H1 (cell line): ENCODE data around the gene PFKM. TPM values are rescaled to one million over a fixed set of nuclear protein-coding genes. Genes with fewer than 3 reads are reported as not detected.

ENCODE experiments used
- CTCF ChIA-PET: fragments of 300-600 bp; sonication (Branson Sonifier 250); formaldehyde crosslinking; loops from one replicate; lab custom pipeline; 2021; ENCODE audit not compliant: partially characterized antibody; lab: Charles Lee
- POLR2A ChIA-PET: fragments of 300-600 bp; sonication (Branson Sonifier 250); formaldehyde crosslinking; loops from one replicate; lab custom pipeline; 2021; ENCODE audit warnings: inconsistent platforms; ENCODE audit not compliant: partially characterized antibody; lab: Charles Lee
- DNase-seq, 2 experiments: peaks; one replicate each; pipeline versions ENCODE4 v3.0.0 to v3.0.0-alpha.2; 2010 to 2022; ENCODE audit warnings: low spot score in 2 of 2, low read depth in 1 of 2, mixed read lengths in 1 of 2
- FAIRE-seq: peaks from 2 replicates; lab custom pipeline; 2011; peaks lifted over from hg19 to GRCh38; lab: Jason Lieb, UNC
- H2AFZ ChIP-seq: 2 replicates; pipeline ENCODE4 v1.8.1; 2012; ENCODE audit warnings: low read length, inconsistent platforms
- H2AK5ac ChIP-seq: 2 replicates; pipeline ENCODE4 v1.6.1; 2013; ENCODE audit warnings: low read depth, low read length
- H2BK120ac ChIP-seq: replicated peaks from 2 replicates; pipeline ENCODE3; 2013; ENCODE audit warnings: low read depth, low read length, inconsistent platforms
- H2BK12ac ChIP-seq: 2 replicates; pipeline ENCODE4 v1.6.1; 2013; ENCODE audit warnings: low read depth, low read length
- H2BK15ac ChIP-seq: 2 replicates; pipeline ENCODE4 v1.6.1; 2013; ENCODE audit warnings: low read length
- H2BK20ac ChIP-seq: 2 replicates; pipeline ENCODE4 v1.6.1; 2013; ENCODE audit warnings: low read length
- H2BK5ac ChIP-seq: 2 replicates; pipeline ENCODE4 v1.6.1; 2013; ENCODE audit warnings: low read depth, low read length
- H3K14ac ChIP-seq: 2 replicates; pipeline ENCODE4 v1.6.1; 2013; ENCODE audit warnings: inconsistent platforms; ENCODE audit not compliant: insufficient read length
- H3K18ac ChIP-seq: 2 replicates; pipeline ENCODE4 v1.6.1; 2013; ENCODE audit warnings: low read length; ENCODE audit errors: extremely low read depth
- H3K23ac ChIP-seq: 2 replicates; pipeline ENCODE4 v1.6.1; 2013; ENCODE audit warnings: inconsistent platforms; ENCODE audit not compliant: insufficient read length
- H3K23me2 ChIP-seq: 2 replicates; pipeline ENCODE4 v1.6.1; 2013; ENCODE audit warnings: low read depth, low read length
- H3K27ac ChIP-seq: 2 replicates; pipeline ENCODE4 v1.6.1; 2011; ENCODE audit warnings: low read depth, low read length, inconsistent platforms
- H3K27me3 ChIP-seq, 4 experiments: replicated peaks in 1 of 4; 1 replicate in 1 of 4; 2 replicates in 3 of 4; pipeline versions ENCODE4 v1.6.1 to v1.8.1; 2011 to 2013; ENCODE audit warnings: low read length in 3 of 4, mild to moderate bottlenecking in 3 of 4, inconsistent platforms in 2 of 4, mixed read lengths in 2 of 4, moderate library complexity in 1 of 4; ENCODE audit not compliant: control insufficient read depth in 3 of 4, insufficient read depth in 3 of 4; ENCODE audit errors: extremely low read depth in 1 of 4
- H3K36me3 ChIP-seq, 4 experiments: 2 replicates each; pipeline versions ENCODE4 v1.6.1 to v1.8.1; 2011 to 2013; ENCODE audit warnings: mild to moderate bottlenecking in 4 of 4, low read length in 3 of 4, moderate library complexity in 2 of 4, control low read depth in 1 of 4, inconsistent platforms in 1 of 4; ENCODE audit not compliant: insufficient read depth in 4 of 4, control insufficient read depth in 2 of 4
- H3K4ac ChIP-seq: replicated peaks from 2 replicates; pipeline ENCODE3; 2013; ENCODE audit warnings: low read length, low read depth, mixed read lengths, inconsistent platforms; ENCODE audit not compliant: insufficient read length
- H3K4me1 ChIP-seq, 4 experiments: replicated peaks in 1 of 4; 1 replicate in 1 of 4; 2 replicates in 3 of 4; pipeline versions ENCODE4 v1.6.1 to v1.8.1; 2011 to 2013; ENCODE audit warnings: low read length in 3 of 4, inconsistent platforms in 2 of 4, mixed read lengths in 1 of 4; ENCODE audit not compliant: insufficient read depth in 4 of 4, control insufficient read depth in 3 of 4
- H3K4me2 ChIP-seq, 2 experiments: 2 replicates each; pipeline versions ENCODE4 v1.6.1 to v1.8.1; 2011 to 2013; ENCODE audit warnings: low read depth in 2 of 2, low read length in 2 of 2, control low read depth in 1 of 2, inconsistent platforms in 1 of 2, mild to moderate bottlenecking in 1 of 2; ENCODE audit not compliant: insufficient read depth in 1 of 2
- H3K4me3 ChIP-seq, 4 experiments: fragments of 200-600, 300-600 bp in 1 of 4; sonication (generic), shearing (Covaris generic), sonication (Bioruptor Twin) in 1 of 4; 2 replicates each; pipeline versions ENCODE4 v1.5.1 to v1.8.1; 2011 to 2016; ENCODE audit warnings: low read length in 4 of 4, low read depth in 3 of 4, control low read depth in 2 of 4, inconsistent platforms in 2 of 4, mild to moderate bottlenecking in 2 of 4, mixed read lengths in 1 of 4, moderate library complexity in 1 of 4; ENCODE audit not compliant: insufficient read depth in 2 of 4; ENCODE audit errors: extremely low read depth in 1 of 4
- H3K56ac ChIP-seq: replicated peaks from 2 replicates; pipeline ENCODE3; 2013; ENCODE audit warnings: low read depth, mild to moderate bottlenecking, mixed read lengths, low read length, inconsistent platforms; ENCODE audit not compliant: insufficient read length
- H3K79me1 ChIP-seq: 2 replicates; pipeline ENCODE4 v1.6.1; 2013; ENCODE audit warnings: low read depth, low read length, control low read depth
- H3K79me2 ChIP-seq, 2 experiments: 2 replicates each; pipeline versions ENCODE4 v1.6.1 to v1.8.1; 2012 to 2013; ENCODE audit warnings: low read length in 2 of 2, mild to moderate bottlenecking in 2 of 2, inconsistent platforms in 1 of 2; ENCODE audit not compliant: insufficient read depth in 2 of 2, control insufficient read depth in 1 of 2
- H3K9ac ChIP-seq, 4 experiments: replicated peaks in 1 of 4; 1 replicate in 1 of 4; 2 replicates in 3 of 4; pipeline versions ENCODE4 v1.6.1 to v1.8.1; 2011 to 2013; ENCODE audit warnings: low read depth in 3 of 4, low read length in 3 of 4, control low read depth in 2 of 4, mild to moderate bottlenecking in 2 of 4, moderate library complexity in 2 of 4, inconsistent platforms in 1 of 4; ENCODE audit errors: extremely low read depth in 1 of 4
- H3K9me3 ChIP-seq, 2 experiments: 2 replicates each; pipeline versions ENCODE4 v1.6.1 to v1.8.1; 2012 to 2013; ENCODE audit warnings: mild to moderate bottlenecking in 2 of 2, moderate library complexity in 2 of 2, control low read depth in 1 of 2, inconsistent platforms in 1 of 2, low read depth in 1 of 2, low read length in 1 of 2, mixed read lengths in 1 of 2; ENCODE audit not compliant: insufficient read depth in 2 of 2
- H4K20me1 ChIP-seq, 2 experiments: replicated peaks in 1 of 2; 2 replicates each; pipeline versions ENCODE3 to v1.8.1; 2011 to 2013; ENCODE audit warnings: inconsistent platforms in 2 of 2, low read length in 2 of 2, mild to moderate bottlenecking in 1 of 2; ENCODE audit not compliant: insufficient read depth in 2 of 2, control insufficient read depth in 1 of 2
- H4K5ac ChIP-seq: 2 replicates; pipeline ENCODE4 v1.6.1; 2013; ENCODE audit warnings: low read length, low read depth, mixed read lengths, inconsistent platforms; ENCODE audit not compliant: insufficient read length
- H4K8ac ChIP-seq: 2 replicates; pipeline ENCODE4 v1.8.0; 2013; ENCODE audit warnings: mild to moderate bottlenecking, moderate library complexity, low read length, inconsistent platforms; ENCODE audit not compliant: insufficient read depth; ENCODE audit errors: extremely low read depth
- H4K91ac ChIP-seq: replicated peaks from 2 replicates; pipeline ENCODE3; 2013; ENCODE audit warnings: low read length, mixed read lengths, inconsistent platforms; ENCODE audit not compliant: insufficient read length
- ASH2L ChIP-seq: fragments of 200-600, 300-600 bp; sonication (generic); IDR thresholded peaks from one replicate; pipeline ENCODE4 v1.7.1; 2017; ENCODE audit warnings: low read length
- BACH1 ChIP-seq: IDR thresholded peaks from 2 replicates; pipeline ENCODE4 v1.6.1; 2012; ENCODE audit warnings: low read length, improper control_type of control experiment
- BCL11A ChIP-seq, 2 experiments: IDR thresholded peaks; one replicate each; pipeline ENCODE4 v1.6.1; 2011; ENCODE audit warnings: low read depth in 2 of 2, low read length in 2 of 2, mild to moderate bottlenecking in 2 of 2
- CBX8 ChIP-seq: fragments of 300-800, 300-1000 bp; sonication (generic); IDR thresholded peaks from 2 replicates; pipeline ENCODE4 v1.7.1; 2016; ENCODE audit warnings: low read depth, low read length, borderline replicate concordance
- CHD1 ChIP-seq: IDR thresholded peaks from 2 replicates; pipeline ENCODE4 v1.6.1; 2012; ENCODE audit warnings: low read depth, low read length, improper control_type of control experiment
- GTF2F1 ChIP-seq: IDR thresholded peaks from 2 replicates; pipeline ENCODE4 v1.6.1; 2012; ENCODE audit warnings: low read depth, low read length, improper control_type of control experiment, borderline replicate concordance
- POU5F1 ChIP-seq: IDR thresholded peaks from 2 replicates; pipeline ENCODE4 v1.6.1; 2011; ENCODE audit warnings: low read depth, mild to moderate bottlenecking, low read length, moderate library complexity
- RXRA ChIP-seq: IDR thresholded peaks from 2 replicates; pipeline ENCODE4 v1.6.1; 2011; ENCODE audit warnings: low read depth, mild to moderate bottlenecking, low read length, moderate library complexity; ENCODE audit not compliant: insufficient read depth
- SIRT6 ChIP-seq: IDR thresholded peaks from one replicate; pipeline ENCODE4 v1.7.1; 2012; ENCODE audit warnings: low read length, inconsistent platforms
- SP4 ChIP-seq: IDR thresholded peaks from 2 replicates; pipeline ENCODE4 v1.6.1; 2012; ENCODE audit warnings: low read length, inconsistent platforms
- TBP ChIP-seq: IDR thresholded peaks from 2 replicates; pipeline ENCODE4 v1.6.1; 2011; ENCODE audit warnings: low read depth, low read length, improper control_type of control experiment
- YY1 ChIP-seq: IDR thresholded peaks from 2 replicates; pipeline ENCODE4 v1.6.1; 2011; ENCODE audit warnings: low read depth, mild to moderate bottlenecking, low read length
- WGBS, 2 experiments: shearing (Covaris generic) in 1 of 2; methylation state at CpG; one replicate each; pipeline versions ENCODE4 v1.1.6 to v1.1.7; 2013 to 2015; ENCODE audit warnings: low lambda C conversion rate in 2 of 2, mixed read lengths in 2 of 2, inconsistent platforms in 1 of 2, low coverage in 1 of 2, missing lambda C conversion rate in 1 of 2; ENCODE audit not compliant: insufficient replicate concordance in 2 of 2, insufficient coverage in 1 of 2, insufficient read length in 1 of 2; ENCODE audit errors: extremely low coverage in 1 of 2, missing lambda C conversion rate in 1 of 2; 5-methylcytosine and 5-hydroxymethylcytosine counted together
- polyA plus RNA-seq, 7 experiments: library from polyadenylated mRNA; depleted of rRNA in 3 of 7; stranded (reverse) in 5 of 7; unstranded in 2 of 7; fragments of >200 nt in 5 of 7; fragments of 200-250 nt in 2 of 7; gene quantifications; 1 replicate in 5 of 7; 2 replicates in 1 of 7; 4 replicates in 1 of 7; pipeline versions ENCODE4 v1.2.1 to v1.2.3, GENCODE V29; 2011 to 2013; ENCODE audit warnings: missing spikeins in 2 of 7, mixed read lengths in 2 of 7
- total RNA-seq: library from RNA; stranded (reverse); fragmentation: NEBNext Ultra II Directional; extraction: Animal tissue kit (Norgen Biotek cat#: 25700); gene quantifications from 2 replicates; pipeline ENCODE4 v1.2.1, GENCODE V29; 2021
- TF ChIP-seq, protein P1 (sequence below): IDR thresholded peaks from 2 replicates; pipeline ENCODE4 v1.6.1; 2012; ENCODE audit warnings: inconsistent platforms
- TF ChIP-seq, protein P2 (sequence below): IDR thresholded peaks from 2 replicates; pipeline ENCODE4 v1.6.1; 2011; ENCODE audit warnings: low read depth, mild to moderate bottlenecking, low read length; ENCODE audit not compliant: insufficient read depth

Gene PFKM
- total and polyA plus RNA-seq, 2 of the 8 experiments (the other 6 are each of a cell fraction or from before 2014, with no cell fraction given) = 62.6 to 106 TPM

DNA sequence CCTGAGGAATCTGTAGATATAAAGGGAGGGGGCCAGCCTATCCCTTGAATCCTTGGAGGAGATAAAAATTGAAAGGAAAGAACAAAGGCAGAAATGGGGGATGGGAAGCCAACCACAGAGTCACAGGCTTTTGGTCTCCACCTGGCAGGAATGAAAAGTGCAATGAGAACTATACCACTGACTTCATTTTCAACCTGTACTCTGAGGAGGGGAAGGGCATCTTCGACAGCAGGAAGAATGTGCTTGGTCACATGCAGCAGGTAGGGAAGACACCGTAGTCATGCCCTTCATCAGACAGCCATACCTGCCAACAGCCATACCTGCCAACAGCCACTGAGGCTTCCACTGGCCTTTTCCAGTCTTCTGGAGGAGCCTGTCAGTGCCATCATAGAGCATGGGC is 24.7 kb downstream of the PFKM start:
- peak overlapping the region; percentile 89; the same call in 1 of the 2 replicates for H2BK5ac ChIP-seq
- H3K4me2 ChIP-seq = peak overlapping the region; percentile 47 to 55
- 90% methylated on average over 2 of the region's 2 CpGs; no CpG with 5 or more reads in 1 of the 2 experiments for WGBS, 2 experiments
- peaks cover 9 to 24% (median 18%) of the 10 kb centered on the region in 4 experiments for H3K4me1 ChIP-seq
- H3K14ac ChIP-seq = no peak overlapping the region
- peak overlapping the region; percentile 82; the same call in 1 of the 2 replicates for H2BK20ac ChIP-seq
- H3K56ac ChIP-seq = peak overlapping the region; percentile 20
- peak overlapping the region in 2 of 4 experiments; percentile 10 to 34; a peak in 2 of 8 replicates for H3K4me3 ChIP-seq
- H3K36me3 ChIP-seq = peaks cover 14 to 68% (median 52%) of the 10 kb centered on the region in 4 experiments
- H4K91ac ChIP-seq = peak overlapping the region; percentile 42
- H3K27ac ChIP-seq = peak overlapping the region; percentile 42; the same call in 1 of the 2 replicates
- no peak overlapping the region for H3K23ac ChIP-seq
- no peak overlapping the region for H4K5ac ChIP-seq
- ChIA-PET POLR2A (interaction anchor here (1.2 to 3.4 kb wide), 4 partner anchors 11 to 25 kb away, joined by 3 to 16 read pairs (median 6); partner anchors contain the start of gene PFKM), CTCF (interaction anchor here (2.1 to 2.3 kb wide), 2 partner anchors 21 to 45 kb away, joined by 5 to 8 read pairs; no protein-coding TSS in a partner anchor)
- H4K20me1 ChIP-seq = no peaks in the 10 kb centered on the region
- DNase-seq (no peak), FAIRE-seq (peak; percentile 63)
- 0 out of 2 replicates have a peak overlapping the region, but pooled peaks have one; percentile 18 for H2AK5ac ChIP-seq
- no peaks in the 10 kb centered on the region for H3K79me2 ChIP-seq
- peak overlapping the region; percentile 51; the same call in 1 of the 2 replicates for H3K18ac ChIP-seq
- H3K27me3 ChIP-seq = no peaks in the 10 kb centered on the region
- H3K9me3 ChIP-seq = no peaks in the 10 kb centered on the region
- H3K4ac ChIP-seq = no peak overlapping the region
- no peak overlapping the region for H2BK15ac ChIP-seq
- H2BK12ac ChIP-seq = peak overlapping the region; percentile 75
- no peaks in the 10 kb centered on the region for H3K23me2 ChIP-seq
- H2AFZ ChIP-seq = no peak overlapping the region
- H2BK120ac ChIP-seq = peak overlapping the region; percentile 27
- H3K79me1 ChIP-seq = no peaks in the 10 kb centered on the region
- no peak overlapping the region for H3K9ac ChIP-seq
- H4K8ac ChIP-seq = no peak overlapping the region
- TF ChIP-seq, protein P1, sequence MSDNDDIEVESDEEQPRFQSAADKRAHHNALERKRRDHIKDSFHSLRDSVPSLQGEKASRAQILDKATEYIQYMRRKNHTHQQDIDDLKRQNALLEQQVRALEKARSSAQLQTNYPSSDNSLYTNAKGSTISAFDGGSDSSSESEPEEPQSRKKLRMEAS = peak; percentile 51
- TF ChIP-seq POU5F1 (no peak), GTF2F1 (no peak), BACH1 (peak; percentile 34; the same call in 1 of the 2 replicates), CHD1 (no peak), SIRT6 (no peak), SP4 (no peak), BCL11A (IDR thresholded peaks at IDR 0.05; ENCODE audit: low read depth in 2 of 2, low read length in 2 of 2) (no peak), TBP (no peak), RXRA (no peak), YY1 (no peak), ASH2L (no peak), CBX8 (no peak)
- TF ChIP-seq, protein P2, sequence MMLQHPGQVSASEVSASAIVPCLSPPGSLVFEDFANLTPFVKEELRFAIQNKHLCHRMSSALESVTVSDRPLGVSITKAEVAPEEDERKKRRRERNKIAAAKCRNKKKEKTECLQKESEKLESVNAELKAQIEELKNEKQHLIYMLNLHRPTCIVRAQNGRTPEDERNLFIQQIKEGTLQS = no peak
